GM18507 (cell line): ENCODE data around the gene NAB1.
"Not testable (repeated sequence)": the region's sequence is repeated elsewhere in the genome, so short reads cannot be mapped to it uniquely, and the experiment has no call there.

Experiments used
- DNase-seq: peaks from one replicate; pipeline ENCODE4 v3.0.0; 2011; ENCODE audit warnings: low read depth; ENCODE audit not compliant: insufficient read length; ENCODE audit errors: extremely low spot score
- FAIRE-seq: peaks from 2 replicates; lab custom pipeline; 2011; peaks lifted over from hg19 to GRCh38; lab: Jason Lieb, UNC

The NAB1 gene

GRCh38 chr2:190698895-190699294 lies 50.0 kb downstream of the NAB1 start:
- DNase-seq (no peak), FAIRE-seq (no peak)

DNA sequence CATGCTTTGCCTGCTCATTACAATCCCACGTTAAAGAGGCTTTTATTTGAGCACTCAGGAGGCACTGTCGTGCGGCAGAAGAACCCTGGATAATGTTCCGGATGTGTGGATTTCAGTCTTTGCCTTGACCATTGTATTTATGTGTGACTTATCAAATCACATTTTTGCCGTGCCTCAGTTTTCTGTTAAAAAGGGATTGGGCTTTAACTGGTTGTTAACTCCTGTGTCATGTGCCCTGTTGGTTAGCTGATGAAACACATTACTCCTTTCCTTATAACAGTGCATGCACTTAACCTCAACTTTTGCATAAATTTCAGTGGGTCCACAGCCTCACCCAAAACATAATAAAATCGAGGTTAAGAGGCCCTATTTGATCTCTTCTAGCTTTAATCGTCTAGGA lies 52.7 kb downstream of the NAB1 start:
- FAIRE-seq (peak; percentile 63), DNase-seq (no peak)

DNA sequence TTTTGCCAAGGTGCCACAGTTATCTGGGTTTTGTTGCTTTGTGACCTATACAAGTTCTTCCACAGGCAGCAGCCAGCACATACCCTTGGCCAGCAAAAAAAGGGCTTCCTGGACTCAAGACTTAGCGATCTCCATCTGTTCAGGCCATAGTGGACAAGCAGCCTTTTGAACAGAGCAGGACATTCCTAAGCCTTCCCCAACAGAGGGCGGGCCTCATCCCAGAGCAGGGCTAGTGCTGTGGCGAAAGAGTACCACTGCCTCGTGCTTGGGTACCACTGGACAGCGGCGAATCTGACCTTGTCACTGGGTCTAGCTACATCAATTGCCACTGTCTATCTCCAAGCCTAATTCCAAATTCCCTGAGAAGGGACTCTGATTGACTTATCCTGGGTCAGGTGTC lies 56.4 kb downstream of the NAB1 start:
- FAIRE-seq (no peak), DNase-seq (no peak)

DNA sequence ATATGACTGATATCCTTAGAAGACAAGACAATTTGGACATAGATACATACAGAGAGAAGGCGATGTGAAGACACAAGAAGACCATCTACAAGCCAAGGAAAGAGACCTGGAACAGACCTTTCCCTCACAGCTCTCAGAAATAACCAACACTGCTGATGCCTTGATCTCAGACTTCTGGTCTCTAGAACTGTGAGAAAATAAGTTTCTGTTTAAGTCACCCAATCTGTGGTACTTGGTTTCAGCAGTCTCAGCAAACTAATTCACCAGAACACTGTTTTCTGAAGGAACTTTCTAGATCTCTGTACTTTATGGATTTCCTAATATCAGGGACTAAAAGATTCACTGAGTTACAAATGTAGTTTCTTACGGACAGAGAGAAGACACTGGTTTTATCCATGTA lies 58.8 kb downstream of the NAB1 start:
- DNase-seq (no peak), FAIRE-seq (peak; percentile 68)

DNA sequence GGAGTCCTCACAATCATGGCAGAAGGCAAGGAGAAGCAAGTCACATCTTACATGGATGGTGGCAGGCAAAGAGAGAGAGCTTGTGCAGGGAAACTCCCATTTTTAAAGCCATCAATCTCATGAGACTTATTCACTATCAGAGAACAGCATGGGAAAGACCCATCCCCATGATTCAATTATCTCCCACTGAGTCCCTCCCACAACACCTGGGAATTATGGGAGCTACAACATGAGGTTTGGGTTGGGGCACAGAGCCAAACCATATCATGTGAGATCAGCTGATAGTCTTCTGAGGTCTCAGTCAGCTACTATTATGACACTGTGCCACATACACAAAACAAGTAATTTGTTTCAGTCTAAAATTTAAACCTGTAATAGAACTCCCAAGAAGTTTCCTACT lies 59.8 kb downstream of the NAB1 start:
- not testable (repeated sequence) for DNase-seq, FAIRE-seq

DNA sequence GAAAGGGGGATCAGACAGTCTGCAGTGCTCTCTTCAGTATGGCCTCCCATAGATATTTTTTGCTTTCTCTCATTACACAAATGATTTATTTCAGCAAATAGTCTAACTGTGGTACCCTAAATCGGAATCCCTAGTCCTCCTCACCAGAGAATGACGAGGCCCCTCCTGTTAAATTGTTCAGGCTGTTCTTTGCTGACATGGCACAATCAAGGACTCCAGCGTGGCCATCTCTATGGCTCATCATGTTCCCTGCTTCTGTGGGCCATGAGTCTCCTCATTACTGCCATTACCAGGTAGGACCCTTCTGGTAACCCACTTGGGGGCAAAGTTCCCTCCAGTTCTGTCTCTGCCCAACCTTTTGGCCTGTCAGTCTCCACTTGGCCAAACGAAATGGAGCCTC lies 62.2 kb downstream of the NAB1 start:
- FAIRE-seq (no peak), DNase-seq (no peak)

GRCh38 chr2:190713471-190713870 lies 64.6 kb downstream of the NAB1 start:
- DNase-seq: no peak
- FAIRE-seq: no peak

DNA sequence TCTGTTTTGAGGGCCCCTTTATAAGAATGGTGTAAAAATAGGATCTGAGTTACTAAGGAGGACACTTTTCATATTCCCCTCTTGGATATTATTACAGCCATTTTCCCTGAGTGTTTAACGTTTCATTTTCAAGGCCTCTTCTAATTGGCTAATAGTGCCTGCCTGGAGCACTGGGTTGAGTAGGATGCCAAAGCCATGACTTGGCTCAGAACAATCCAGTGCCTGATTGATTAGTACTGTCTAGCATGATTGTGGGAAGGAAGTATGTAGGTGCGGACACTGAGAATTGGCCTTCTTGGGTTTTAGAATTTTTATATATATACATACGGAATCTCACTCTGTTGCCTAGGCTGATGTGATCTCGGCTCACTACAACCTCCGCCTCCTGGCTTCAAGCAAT lies 66.1 kb downstream of the NAB1 start:
- DNase-seq: no peak
- no peak for FAIRE-seq

DNA sequence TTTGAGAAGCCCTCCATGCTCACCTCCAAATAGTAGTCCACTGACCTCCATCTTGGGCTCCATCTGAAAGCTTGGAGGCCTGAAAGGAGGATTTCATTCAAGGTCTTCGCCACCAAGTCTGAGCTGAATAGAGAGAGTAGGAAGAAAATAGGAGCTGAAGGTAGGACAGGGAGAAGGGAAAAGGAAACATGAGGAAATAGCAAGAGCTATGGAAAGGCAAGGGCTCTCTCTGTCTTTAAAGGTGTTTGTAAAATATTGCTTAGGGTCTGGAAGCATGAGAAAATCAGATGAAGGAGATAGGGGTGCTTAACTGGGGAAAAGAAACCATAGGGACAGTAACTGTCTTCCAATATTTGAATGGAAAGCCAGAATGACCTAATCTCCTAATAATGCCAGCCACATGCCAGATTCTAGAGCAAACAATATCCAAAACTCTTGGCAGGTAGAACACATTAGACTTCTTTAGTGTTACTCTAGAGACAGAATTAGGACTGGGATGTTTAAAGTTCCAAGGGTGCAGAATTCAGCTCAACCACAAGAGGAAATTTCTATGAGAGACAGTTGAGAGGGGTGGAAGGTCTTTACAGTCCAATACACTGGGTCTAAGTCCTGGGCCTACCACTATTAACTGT lies 67.4 kb downstream of the NAB1 start:
- FAIRE-seq: no peak
- no peak for DNase-seq

DNA sequence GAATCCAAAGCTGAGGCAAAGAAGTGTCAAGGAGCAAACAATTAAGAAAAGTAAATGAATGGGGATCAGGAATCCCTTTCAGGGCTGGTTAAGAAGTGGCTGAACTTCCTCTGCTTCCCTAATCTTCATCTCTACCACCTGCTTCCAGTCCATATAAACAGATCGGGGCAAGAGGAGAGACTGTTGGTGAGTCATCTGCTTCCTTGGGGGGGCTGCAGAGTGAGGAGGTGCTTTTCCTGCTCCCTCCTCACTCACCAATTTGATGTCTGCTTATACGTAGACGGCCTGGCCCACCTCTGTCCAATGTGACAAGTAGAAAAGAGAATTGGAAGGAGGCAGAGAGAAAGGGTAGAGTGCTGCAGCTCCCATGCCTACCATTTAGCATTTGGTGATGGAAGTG lies 68.4 kb downstream of the NAB1 start:
- DNase-seq: no peak
- FAIRE-seq: no peak

- FAIRE-seq (no peak), DNase-seq (no peak)
These were observed 69.1 kb downstream of the NAB1 start for GRCh38 chr2:190717764-190718651.

DNA sequence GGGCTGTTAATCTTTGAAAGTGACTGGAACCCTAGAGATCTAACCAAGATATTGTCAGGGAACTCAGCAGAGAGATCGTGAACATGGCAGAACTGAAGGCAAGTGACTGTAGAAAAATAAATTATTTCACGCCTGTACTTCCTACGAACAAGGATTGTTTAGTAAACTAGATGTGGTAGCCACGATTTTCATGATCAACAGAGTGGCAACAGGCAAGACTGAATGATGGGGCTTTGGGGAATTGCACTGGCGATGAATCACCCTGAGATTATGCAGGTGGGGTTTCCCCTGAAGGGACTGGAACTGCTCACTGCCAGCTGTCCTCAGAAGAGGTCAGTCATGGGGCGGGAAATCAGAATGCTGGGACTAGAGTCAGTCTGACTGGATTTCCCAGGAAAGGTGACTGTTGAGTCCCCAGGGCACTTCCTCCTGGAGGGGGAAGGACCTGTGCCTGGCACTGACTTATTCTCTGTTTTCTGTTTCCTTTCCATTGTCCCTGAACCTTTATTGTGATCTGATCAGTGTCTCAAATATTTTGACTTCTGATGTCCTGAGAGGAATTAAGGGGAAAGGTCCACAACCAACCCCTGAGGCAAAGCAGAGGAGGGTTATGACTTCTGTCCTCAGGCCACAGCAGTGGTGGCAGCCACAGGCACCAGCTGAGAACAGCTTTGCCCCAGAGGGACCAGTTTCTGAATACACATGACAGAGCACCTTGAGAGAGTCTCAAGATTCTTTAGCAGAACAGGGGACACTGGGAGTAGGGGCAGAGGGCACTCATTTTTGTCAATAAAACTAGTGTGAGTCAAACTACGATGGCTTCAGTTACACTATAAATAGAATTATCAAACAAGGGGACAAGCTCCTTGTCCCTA lies 70.0 kb downstream of the NAB1 start:
- FAIRE-seq (peak; percentile 80), DNase-seq (no peak)

GRCh38 chr2:190720276-190720675 lies 71.4 kb downstream of the NAB1 start:
- FAIRE-seq (no peak), DNase-seq (no peak)

- no peak for FAIRE-seq
- no peak for DNase-seq
These were observed 71.8 kb downstream of the NAB1 start for GRCh38 chr2:190720691-190721090.

- no peak for DNase-seq
- peak; percentile 75 for FAIRE-seq
These were observed 73.3 kb downstream of the NAB1 start for GRCh38 chr2:190722061-190722759.

DNA sequence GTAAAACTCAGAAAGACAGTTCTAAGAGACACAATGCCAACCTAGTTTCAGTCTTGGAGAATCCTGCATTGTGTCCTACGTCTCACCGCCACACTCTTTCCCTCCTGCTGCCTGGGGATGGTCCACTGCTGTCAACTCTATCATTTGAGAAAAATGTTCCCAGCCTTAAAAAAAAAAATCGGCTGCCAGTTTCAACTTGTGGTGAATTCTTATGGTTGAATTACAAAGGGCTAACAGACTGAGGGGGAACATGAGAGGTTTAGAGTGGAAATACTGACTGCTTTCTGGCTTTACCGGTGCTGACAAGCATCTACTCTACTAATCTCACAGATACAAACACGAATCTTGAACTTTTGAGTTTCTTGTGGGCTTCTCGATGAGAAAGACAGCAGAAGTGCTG lies 74.0 kb downstream of the NAB1 start:
- no peak for DNase-seq

DNA sequence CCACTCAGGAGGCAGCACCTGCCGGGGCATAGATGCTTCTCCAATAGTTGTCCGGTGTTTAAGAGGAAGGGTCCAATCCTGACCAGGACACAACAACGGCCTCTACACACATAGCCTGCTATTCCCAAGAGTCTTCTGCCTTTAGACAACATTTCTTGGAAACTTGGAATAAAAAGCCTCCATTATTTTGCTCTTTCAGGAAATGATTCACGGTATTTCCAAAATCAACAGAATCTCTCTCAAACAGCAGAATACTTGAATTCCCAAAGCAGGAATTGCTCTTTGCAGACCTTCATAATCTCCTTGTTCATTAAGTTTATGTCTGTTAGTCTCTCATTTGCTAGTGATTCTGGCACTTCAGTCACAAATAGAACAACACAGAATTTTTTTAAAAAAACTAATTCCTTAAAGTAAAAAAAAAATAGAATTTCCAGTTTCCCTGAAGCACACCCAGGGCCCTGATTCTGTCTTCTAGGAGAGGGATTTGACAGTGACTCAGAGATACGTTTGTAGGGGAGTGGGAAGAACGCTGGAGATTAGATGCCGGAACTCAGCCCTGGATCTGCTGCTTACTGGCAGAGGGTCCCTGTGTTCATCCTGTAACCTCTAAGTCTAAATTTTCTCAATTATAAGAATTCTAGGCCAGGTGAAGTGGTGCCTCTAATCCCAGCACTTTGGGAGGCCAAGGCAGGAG lies 74.7 kb downstream of the NAB1 start:
- DNase-seq (no peak), FAIRE-seq (no peak)

More for the DNA sequence above, 74.0 kb downstream of the NAB1 start:
- no peak for FAIRE-seq

- DNase-seq: no peak
- no peak for FAIRE-seq
These were observed 77.4 kb downstream of the NAB1 start for GRCh38 chr2:190726255-190726654.

DNA sequence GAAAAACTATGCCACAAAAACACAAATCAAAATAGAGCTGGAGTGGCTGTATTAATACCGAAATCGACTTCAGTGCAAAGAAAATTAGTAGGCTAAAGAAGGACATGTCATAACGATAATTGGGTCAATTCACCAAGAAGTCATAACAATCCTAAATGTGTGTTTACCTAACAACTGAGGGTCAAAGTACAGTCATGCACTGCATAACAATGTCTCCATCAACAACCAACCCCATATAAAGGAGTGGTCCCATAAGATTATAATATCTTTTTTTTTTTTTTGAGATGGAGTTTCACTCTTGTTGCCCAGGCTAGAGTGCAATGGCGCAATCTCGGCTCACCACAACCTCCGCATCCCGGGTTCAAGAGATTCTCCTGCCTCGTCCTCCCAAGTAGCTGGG lies 87.5 kb downstream of the NAB1 start:
- DNase-seq (no peak), FAIRE-seq (no peak)
